ENCODE measurements around the gene NTSR2. TPM values are rescaled to one million over a fixed set of nuclear protein-coding genes. Genes with fewer than 3 reads are reported as not detected.

Gene NTSR2
- total and polyA plus RNA-seq, 7 donors = 0.04 to 0.60 TPM; not detected in 5

DNA sequence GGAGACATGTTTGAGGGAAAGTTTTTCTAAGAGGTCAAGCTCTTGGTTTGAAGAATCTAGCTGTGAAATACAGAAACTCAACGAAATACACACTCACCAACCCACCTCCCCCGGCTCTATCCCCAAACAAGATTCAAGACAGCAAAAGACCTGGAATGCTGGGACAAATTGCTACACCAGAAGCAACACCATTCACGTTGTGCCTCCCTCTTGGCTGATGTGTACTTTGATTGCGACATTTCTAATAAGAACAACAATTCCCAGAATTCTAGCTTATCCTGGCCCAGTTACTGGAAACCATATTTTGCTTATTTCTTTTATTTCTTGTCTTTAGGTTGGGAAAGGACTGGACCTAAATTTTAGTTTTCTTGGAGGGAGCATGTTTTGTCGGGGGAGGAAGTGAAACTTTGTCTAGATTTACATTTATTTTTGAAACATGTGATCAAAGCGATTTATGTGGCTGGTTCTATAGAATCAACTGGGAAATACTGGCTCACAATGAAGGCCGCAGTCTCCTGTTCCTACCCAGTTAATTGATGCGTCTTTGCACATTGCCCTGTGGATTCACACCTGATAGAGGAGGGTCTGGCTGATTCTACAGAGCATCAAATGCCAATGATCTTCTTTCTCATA lies 46.8 kb upstream of the NTSR2 start:
- H3K4me1 ChIP-seq = peaks cover 0 to 10% (median under 1%) of the 10 kb centered on the region in 4 donors
- H3K27me3 ChIP-seq = no peaks in the 10 kb centered on the region
- H3K4me3 ChIP-seq = no peak overlapping the region
- H3K36me3 ChIP-seq = no peaks in the 10 kb centered on the region
- 67 to 71% methylated on average over 8 of the region's 8 CpGs for WGBS, 2 donors
- H3K9me3 ChIP-seq = no peaks in the 10 kb centered on the region
- TF ChIP-seq POLR2A (IDR thresholded peaks at IDR 0.05) = no peak
- peak in 2 of 4 donors; percentile 28 to 45 for TF ChIP-seq POLR2AphosphoS5 (IDR thresholded peaks at IDR 0.05)
- intact Hi-C loops (cut with DNase I) = no loop called here
- DNase-seq = no peak
- H3K27ac ChIP-seq = no peak overlapping the region

DNA sequence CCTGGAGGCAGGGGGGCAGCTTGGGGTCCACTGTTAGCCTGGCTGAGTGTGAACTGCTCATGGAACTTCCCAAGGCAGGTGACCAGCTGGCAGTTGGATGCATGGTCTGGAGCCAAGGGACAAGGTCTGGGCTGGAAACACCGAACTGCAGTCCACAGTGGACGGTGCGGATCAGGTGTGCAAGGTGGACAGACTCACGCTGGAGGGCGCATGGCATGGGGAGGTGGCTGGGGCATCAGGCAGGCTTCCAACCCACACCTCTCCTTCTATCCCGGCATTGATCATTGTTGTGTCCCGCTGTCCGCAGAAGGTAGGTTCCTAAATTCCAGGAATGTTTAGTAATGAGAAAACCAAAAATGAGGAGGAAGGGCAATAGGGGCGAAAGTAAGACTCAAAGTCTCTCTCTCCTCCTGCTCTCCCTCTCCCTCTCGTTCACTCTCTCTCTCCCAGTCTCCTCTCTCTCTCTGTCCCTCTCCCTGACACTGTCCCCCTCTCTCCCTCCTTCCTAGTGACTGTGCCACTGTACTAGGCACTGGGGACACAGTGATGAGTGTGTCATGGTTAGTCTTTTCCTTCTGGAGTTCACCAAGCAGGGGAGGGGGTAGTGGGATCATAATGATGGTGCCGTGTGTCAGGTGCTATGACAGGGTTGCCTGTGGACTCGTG lies 46.1 kb upstream of the NTSR2 start:
- TF ChIP-seq EP300 (IDR thresholded peaks at IDR 0.05) = no peak
- TF ChIP-seq, protein P1, sequence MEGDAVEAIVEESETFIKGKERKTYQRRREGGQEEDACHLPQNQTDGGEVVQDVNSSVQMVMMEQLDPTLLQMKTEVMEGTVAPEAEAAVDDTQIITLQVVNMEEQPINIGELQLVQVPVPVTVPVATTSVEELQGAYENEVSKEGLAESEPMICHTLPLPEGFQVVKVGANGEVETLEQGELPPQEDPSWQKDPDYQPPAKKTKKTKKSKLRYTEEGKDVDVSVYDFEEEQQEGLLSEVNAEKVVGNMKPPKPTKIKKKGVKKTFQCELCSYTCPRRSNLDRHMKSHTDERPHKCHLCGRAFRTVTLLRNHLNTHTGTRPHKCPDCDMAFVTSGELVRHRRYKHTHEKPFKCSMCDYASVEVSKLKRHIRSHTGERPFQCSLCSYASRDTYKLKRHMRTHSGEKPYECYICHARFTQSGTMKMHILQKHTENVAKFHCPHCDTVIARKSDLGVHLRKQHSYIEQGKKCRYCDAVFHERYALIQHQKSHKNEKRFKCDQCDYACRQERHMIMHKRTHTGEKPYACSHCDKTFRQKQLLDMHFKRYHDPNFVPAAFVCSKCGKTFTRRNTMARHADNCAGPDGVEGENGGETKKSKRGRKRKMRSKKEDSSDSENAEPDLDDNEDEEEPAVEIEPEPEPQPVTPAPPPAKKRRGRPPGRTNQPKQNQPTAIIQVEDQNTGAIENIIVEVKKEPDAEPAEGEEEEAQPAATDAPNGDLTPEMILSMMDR (IDR thresholded peaks at IDR 0.05) = no peak
- TF ChIP-seq POLR2A (IDR thresholded peaks at IDR 0.05) = no peak
- no peak for TF ChIP-seq POLR2AphosphoS5 (IDR thresholded peaks at IDR 0.05)
- Histone ChIP-seq H3K4me1 (peaks cover 0 to 17% (median 5%) of the 10 kb centered on the region in 4 donors), H3K4me3 (no peak overlapping the region), H3K36me3 (no peaks in the 10 kb centered on the region), H3K9me3 (no peaks in the 10 kb centered on the region), H3K27ac (no peak overlapping the region), H3K27me3 (no peaks in the 10 kb centered on the region)
- intact Hi-C loops (cut with DNase I) = no loop called here
- no peak for DNase-seq
- 88 to 92% methylated on average over 12 of the region's 12 CpGs for WGBS, 2 donors

DNA sequence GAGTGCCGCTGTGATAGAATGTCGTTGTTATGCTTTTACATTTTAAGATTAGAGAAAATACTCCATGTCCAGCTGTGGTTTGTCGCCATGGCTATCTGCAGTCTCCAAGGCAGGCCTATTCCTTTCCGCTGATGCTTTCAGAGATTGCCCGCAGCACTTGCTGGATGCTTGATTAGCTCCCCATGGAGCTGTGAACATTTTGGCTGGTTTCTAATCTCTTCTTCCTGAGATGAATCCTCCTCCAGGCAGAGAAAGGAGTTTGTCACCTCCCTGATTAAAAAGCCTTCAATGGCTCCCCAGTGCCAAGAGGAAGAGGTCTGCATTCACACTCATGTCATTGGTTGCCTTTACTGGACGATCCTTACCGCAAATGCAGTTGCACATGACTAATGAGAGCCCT lies 43.8 kb upstream of the NTSR2 start:
- TF ChIP-seq POLR2A (IDR thresholded peaks at IDR 0.05) = no peak
- TF ChIP-seq POLR2AphosphoS5 (IDR thresholded peaks at IDR 0.05) = no peak
- TF ChIP-seq, protein P1 (IDR thresholded peaks at IDR 0.05) = no peak
- TF ChIP-seq EP300 (IDR thresholded peaks at IDR 0.05) = no peak
- peaks cover 0 to 32% (median 22%) of the 10 kb centered on the region in 4 donors for H3K4me1 ChIP-seq

DNA sequence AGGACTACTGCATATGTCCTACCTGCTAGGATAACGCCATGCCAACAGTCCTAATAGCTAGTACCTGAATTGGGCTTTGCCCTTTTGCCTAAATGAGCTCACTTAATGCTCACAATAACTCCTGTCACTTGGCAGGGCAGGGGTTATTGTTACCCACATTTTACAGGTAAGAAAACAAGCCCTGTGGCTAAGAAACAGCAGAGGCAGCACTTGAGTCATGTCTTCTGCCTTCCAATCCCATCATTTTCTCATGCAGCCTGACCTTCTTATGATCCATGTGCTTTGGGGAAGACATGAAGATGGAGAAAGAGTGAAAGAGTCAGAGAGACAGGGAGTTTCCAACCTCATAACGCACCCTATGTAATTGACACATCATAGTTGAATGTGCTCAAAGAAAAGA lies 42.9 kb upstream of the NTSR2 start:
- Histone ChIP-seq H3K27ac (no peak overlapping the region), H3K4me3 (no peak overlapping the region), H3K4me1 (peaks cover 0 to 32% (median 22%) of the 10 kb centered on the region in 4 donors), H3K9me3 (no peaks in the 10 kb centered on the region), H3K27me3 (no peaks in the 10 kb centered on the region), H3K36me3 (no peaks in the 10 kb centered on the region)
- WGBS, 2 donors = 79 to 92% methylated on average over 2 of the region's 2 CpGs
- TF ChIP-seq POLR2AphosphoS5 (IDR thresholded peaks at IDR 0.05) (no peak), POLR2A (IDR thresholded peaks at IDR 0.05) (no peak), EP300 (IDR thresholded peaks at IDR 0.05) (no peak)
- TF ChIP-seq, protein P1 (IDR thresholded peaks at IDR 0.05) = no peak
- DNase-seq = no peak
- intact Hi-C loops (cut with DNase I) = no loop called here

More for the DNA sequence above, 43.8 kb upstream of the NTSR2 start:
- intact Hi-C loops (cut with DNase I) = no loop called here
- Histone ChIP-seq H3K36me3 (no peaks in the 10 kb centered on the region), H3K9me3 (no peaks in the 10 kb centered on the region), H3K27ac (no peak overlapping the region), H3K27me3 (no peaks in the 10 kb centered on the region), H3K4me3 (no peak overlapping the region)
- WGBS, 2 donors = 89 to 96% methylated on average over 7 of the region's 7 CpGs
- no peak for DNase-seq

DNA sequence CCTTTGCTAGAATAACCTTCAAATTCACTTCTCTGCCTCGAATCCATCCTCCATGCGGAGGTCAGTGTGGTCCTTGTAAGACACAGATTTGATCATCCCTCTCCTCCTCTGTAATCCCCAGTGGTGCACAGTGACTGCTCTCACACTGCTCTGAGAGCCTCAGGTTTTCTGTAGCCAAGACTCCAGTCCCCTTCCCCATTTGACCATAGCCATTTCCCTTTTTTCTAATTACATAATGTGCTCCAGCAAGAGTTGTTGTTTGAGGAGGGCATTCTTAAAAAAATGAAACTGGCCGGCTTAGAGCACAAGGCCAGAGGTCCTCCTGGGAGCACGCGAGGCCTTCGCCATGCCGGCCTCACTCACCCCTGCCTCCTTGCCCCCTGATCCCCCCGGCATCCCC lies 41.8 kb upstream of the NTSR2 start:
- no peak for DNase-seq
- Histone ChIP-seq H3K4me1 (peaks cover 0 to 30% (median 22%) of the 10 kb centered on the region in 4 donors), H3K27ac (no peak overlapping the region), H3K27me3 (no peaks in the 10 kb centered on the region), H3K4me3 (no peak overlapping the region), H3K9me3 (no peaks in the 10 kb centered on the region), H3K36me3 (no peaks in the 10 kb centered on the region)
- TF ChIP-seq, protein P1 (IDR thresholded peaks at IDR 0.05) = no peak
- TF ChIP-seq POLR2AphosphoS5 (IDR thresholded peaks at IDR 0.05) = no peak
- TF ChIP-seq POLR2A (IDR thresholded peaks at IDR 0.05) = no peak
- TF ChIP-seq EP300 (IDR thresholded peaks at IDR 0.05) = no peak
- WGBS, 2 donors = 80 to 81% methylated on average over 8 of the region's 8 CpGs
- intact Hi-C loops (cut with DNase I) = no loop called here
